Prostate gland (tissue), 2 donors: Measurements from ENCODE around the gene LIX1L. TPM values are rescaled to one million over a fixed set of nuclear protein-coding genes. Genes with fewer than 3 reads are reported as not detected.

ENCODE experiments used
- DNase-seq: peaks from one replicate; pipeline ENCODE4 v3.0.0-alpha.2; 2019; ENCODE audit warnings: low spot score
- H3K27ac ChIP-seq, 2 donors: fragments of 200-600 bp; sonication (generic); 2 replicates each; pipeline ENCODE4 v1.5.1; 2017 to 2019
- H3K27me3 ChIP-seq: fragments of 200-600 bp; sonication (generic); replicated peaks from 2 replicates; pipeline ENCODE4 v1.5.1; 2019; ENCODE audit not compliant: insufficient read depth
- H3K36me3 ChIP-seq, 2 donors: fragments of 200-600 bp; sonication (generic); 1 replicate in 1 of 2; 2 replicates in 1 of 2; pipeline versions ENCODE4 v1.5.1 to v1.8.1; 2017 to 2019
- H3K4me1 ChIP-seq: fragments of 200-600 bp; sonication (generic); replicated peaks from 2 replicates; pipeline ENCODE4 v1.5.1; 2019
- H3K4me3 ChIP-seq, 2 donors: fragments of 200-600 bp; sonication (generic); 2 replicates each; pipeline ENCODE4 v1.5.1; 2017 to 2019
- H3K9me3 ChIP-seq: fragments of 200-600 bp; sonication (generic); 2 replicates; pipeline ENCODE4 v1.5.1; 2017
- POLR2A ChIP-seq: fragments of 450-650 bp; IDR thresholded peaks from one replicate; pipeline ENCODE4 v1.6.1; 2016; ENCODE audit warnings: antibody characterized with exemption, mild to moderate bottlenecking
- POLR2AphosphoS5 ChIP-seq: sonication (generic); formaldehyde crosslinking; IDR thresholded peaks from one replicate; pipeline ENCODE4 v1.6.1; 2017; ENCODE audit warnings: antibody characterized with exemption
- WGBS: methylation state at CpG from one replicate; pipeline ENCODE4 v1.1.5; 2018; 5-methylcytosine and 5-hydroxymethylcytosine counted together
- intact Hi-C: fragments of 100-400 bp; cut with DNase I; formaldehyde crosslinking; loops from one replicate; pipeline ENCODE4 v1.14.2; 2022
- total RNA-seq, 2 donors: library from RNA; depleted of rRNA; stranded (reverse); fragments of >200 nt; gene quantifications; one replicate each; pipeline ENCODE4 v1.1.0, GENCODE V29; 2016
- TF ChIP-seq, protein P1 (sequence below), 4 experiments: fragments of 200-600 bp in 2 of 4; fragments of 450-650 bp in 2 of 4; sonication (generic) in 2 of 4; IDR thresholded peaks; 1 replicate in 3 of 4; 2 replicates in 1 of 4; pipeline ENCODE4 v1.5.1; 2016 to 2019; ENCODE audit warnings: antibody characterized with exemption in 4 of 4, mild to moderate bottlenecking in 2 of 4, moderate library complexity in 2 of 4

Gene LIX1L
- total RNA-seq, 2 donors from 2014 or later = 30.0 to 31.8 TPM

DNA sequence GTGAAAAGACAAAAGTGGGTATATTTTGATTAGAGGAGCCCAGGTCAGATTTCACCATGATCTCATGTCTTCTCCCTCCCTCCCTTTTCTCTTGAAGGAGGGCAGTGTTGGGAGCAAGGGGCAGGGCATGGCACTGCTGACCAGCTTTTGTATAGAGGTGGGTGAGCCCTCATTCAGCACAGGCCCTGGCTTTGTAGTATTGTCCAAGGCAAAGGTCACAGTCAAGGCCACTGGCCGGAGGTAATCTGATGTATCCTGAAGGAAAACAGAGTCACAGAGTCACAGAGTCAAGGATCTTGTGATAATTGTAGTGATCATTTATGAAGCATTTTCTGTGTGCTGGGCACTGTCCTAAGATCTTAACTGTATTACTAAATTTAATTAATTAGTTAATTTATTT is 59.8 kb downstream of the LIX1L start:
- no peaks in the 10 kb centered on the region for H3K36me3 ChIP-seq
- no peak for DNase-seq
- no peaks in the 10 kb centered on the region for H3K9me3 ChIP-seq
- H3K4me3 ChIP-seq = no peak overlapping the region
- TF ChIP-seq POLR2A (no peak), POLR2AphosphoS5 (no peak)
- TF ChIP-seq, protein P1, sequence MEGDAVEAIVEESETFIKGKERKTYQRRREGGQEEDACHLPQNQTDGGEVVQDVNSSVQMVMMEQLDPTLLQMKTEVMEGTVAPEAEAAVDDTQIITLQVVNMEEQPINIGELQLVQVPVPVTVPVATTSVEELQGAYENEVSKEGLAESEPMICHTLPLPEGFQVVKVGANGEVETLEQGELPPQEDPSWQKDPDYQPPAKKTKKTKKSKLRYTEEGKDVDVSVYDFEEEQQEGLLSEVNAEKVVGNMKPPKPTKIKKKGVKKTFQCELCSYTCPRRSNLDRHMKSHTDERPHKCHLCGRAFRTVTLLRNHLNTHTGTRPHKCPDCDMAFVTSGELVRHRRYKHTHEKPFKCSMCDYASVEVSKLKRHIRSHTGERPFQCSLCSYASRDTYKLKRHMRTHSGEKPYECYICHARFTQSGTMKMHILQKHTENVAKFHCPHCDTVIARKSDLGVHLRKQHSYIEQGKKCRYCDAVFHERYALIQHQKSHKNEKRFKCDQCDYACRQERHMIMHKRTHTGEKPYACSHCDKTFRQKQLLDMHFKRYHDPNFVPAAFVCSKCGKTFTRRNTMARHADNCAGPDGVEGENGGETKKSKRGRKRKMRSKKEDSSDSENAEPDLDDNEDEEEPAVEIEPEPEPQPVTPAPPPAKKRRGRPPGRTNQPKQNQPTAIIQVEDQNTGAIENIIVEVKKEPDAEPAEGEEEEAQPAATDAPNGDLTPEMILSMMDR (IDR thresholded peaks at IDR 0.05) = no peak
- 96% methylated on average over 1 of the region's 1 CpG for WGBS
- H3K27me3 ChIP-seq = no peaks in the 10 kb centered on the region
- intact Hi-C loops = no loop called here
- H3K4me1 ChIP-seq = peaks cover 3% of the 10 kb centered on the region
- no peak overlapping the region for H3K27ac ChIP-seq

DNA sequence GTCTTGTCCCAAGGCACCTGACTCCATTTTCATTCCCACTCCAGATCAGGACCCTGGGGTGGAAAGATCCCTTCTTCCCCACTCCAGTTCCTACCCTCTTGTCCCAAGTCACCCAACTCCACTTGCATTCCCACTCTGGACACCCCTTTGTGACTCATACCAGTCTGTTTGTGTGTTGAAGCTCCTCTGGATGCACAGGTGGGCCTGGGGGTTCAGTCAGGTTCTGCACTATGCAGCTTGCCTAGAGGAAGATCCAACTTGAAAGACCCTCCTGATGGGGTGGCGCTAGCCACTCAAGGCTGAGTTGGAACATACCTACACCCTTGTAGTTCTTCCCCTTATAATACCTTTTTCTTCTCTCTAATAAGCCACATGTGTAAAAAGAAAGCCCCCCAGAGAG is 62.3 kb downstream of the LIX1L start:
- DNase-seq = no peak
- no peak overlapping the region for H3K27ac ChIP-seq
- no peaks in the 10 kb centered on the region for H3K9me3 ChIP-seq
- H3K36me3 ChIP-seq = no peaks in the 10 kb centered on the region
- H3K4me1 ChIP-seq = peaks cover 14% of the 10 kb centered on the region
- TF ChIP-seq, protein P1 (IDR thresholded peaks at IDR 0.05) = no peak
- TF ChIP-seq POLR2AphosphoS5 (no peak), POLR2A (no peak)
- no peaks in the 10 kb centered on the region for H3K27me3 ChIP-seq
- H3K4me3 ChIP-seq = no peak overlapping the region
- intact Hi-C loops = no loop called here
- 100% methylated on average over 1 of the region's 1 CpG for WGBS

DNA sequence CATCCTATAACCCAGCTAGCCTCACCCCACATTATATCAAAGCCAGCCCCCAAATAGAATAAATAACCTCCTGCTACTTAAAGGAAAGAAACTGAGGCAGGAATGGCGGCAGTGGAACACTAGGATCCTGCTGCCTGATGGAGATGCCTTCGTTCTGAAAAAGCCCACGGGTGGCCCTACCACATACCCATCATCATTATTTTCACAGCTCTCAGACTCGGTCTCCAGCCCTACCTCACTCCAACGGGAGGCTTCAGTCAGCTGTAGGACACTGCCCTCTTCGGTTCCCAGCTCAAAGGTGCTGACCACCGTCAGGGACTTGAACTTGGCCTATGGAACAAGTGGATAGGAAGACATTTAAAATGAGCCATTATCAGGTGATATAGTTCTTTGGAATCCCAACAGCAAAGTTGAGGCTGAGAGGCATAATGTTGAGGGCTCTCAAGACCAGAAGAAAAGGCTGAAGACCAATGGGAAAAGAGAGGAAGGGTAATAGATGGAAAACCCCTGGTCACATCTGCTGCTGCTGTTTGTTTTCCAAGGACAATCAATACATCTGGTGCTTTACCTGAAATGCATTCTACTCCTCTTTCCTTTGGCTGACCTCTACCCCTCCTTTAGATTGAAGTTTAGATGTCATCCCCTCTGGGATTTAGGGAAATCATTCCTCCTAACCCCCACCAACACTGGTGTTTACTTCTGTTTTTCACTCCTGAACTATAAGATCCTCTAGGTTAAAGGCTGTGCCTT is 64.3 kb downstream of the LIX1L start:
- DNase-seq = no peak
- no peaks in the 10 kb centered on the region for H3K36me3 ChIP-seq
- H3K27ac ChIP-seq = peak overlapping the region; percentile 97 to 98

DNA sequence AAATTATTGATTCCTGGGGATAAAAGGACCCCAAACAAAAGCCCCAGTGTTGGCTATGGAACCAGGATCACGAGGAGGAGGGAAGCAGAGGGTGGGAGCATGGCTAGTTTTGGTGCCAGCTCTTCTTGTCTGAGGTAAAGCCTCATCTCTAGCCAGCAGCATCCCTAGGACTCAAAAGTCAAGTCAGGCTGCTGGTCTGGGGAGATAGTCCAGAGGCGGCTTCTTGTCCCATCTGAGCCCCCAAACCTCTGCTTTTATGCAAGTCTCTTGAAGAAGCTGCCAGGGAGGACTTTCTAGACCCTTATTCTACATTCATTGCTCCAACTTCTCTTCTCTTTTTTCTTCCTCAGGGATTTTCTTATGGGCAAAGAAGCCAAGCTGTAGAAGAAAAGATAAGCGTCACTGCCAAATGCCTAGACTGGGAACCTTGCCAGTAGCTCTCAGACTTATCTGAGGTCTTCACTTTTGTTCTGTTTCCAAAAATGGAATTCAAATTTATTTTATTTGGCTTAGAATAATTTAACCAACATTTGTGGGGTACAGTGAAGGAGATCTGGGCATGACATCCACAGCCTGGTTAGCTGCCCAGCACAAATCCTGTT is 65.2 kb downstream of the LIX1L start:
- Histone ChIP-seq H3K9me3 (no peaks in the 10 kb centered on the region), H3K4me1 (peaks cover 18% of the 10 kb centered on the region), H3K27me3 (no peaks in the 10 kb centered on the region), H3K27ac (peak overlapping the region; percentile 97 to 98), H3K4me3 (no peak overlapping the region), H3K36me3 (no peaks in the 10 kb centered on the region)
- 27% methylated on average over 3 of the region's 3 CpGs for WGBS
- DNase-seq = peak; percentile 51
- intact Hi-C loops = loop anchor here (1.0 to 5.0 kb wide), 2 partner anchors 18 to 125 kb away; partner anchors contain the start of gene ITGA10
- TF ChIP-seq POLR2AphosphoS5 = no peak
- TF ChIP-seq POLR2A = peak; percentile 4

More for the DNA sequence above, 64.3 kb downstream of the LIX1L start:
- 87% methylated on average over 7 of the region's 7 CpGs for WGBS
- H3K9me3 ChIP-seq = no peaks in the 10 kb centered on the region
- no peaks in the 10 kb centered on the region for H3K27me3 ChIP-seq
- H3K4me1 ChIP-seq = peaks cover 18% of the 10 kb centered on the region
- TF ChIP-seq POLR2A = no peak
- TF ChIP-seq, protein P1 (IDR thresholded peaks at IDR 0.05) = no peak
- TF ChIP-seq POLR2AphosphoS5 = no peak
- no peak overlapping the region for H3K4me3 ChIP-seq
- intact Hi-C loops = loop anchor here (5.0 kb wide), 1 partner anchor 124 kb away; no protein-coding TSS in a partner anchor

DNA sequence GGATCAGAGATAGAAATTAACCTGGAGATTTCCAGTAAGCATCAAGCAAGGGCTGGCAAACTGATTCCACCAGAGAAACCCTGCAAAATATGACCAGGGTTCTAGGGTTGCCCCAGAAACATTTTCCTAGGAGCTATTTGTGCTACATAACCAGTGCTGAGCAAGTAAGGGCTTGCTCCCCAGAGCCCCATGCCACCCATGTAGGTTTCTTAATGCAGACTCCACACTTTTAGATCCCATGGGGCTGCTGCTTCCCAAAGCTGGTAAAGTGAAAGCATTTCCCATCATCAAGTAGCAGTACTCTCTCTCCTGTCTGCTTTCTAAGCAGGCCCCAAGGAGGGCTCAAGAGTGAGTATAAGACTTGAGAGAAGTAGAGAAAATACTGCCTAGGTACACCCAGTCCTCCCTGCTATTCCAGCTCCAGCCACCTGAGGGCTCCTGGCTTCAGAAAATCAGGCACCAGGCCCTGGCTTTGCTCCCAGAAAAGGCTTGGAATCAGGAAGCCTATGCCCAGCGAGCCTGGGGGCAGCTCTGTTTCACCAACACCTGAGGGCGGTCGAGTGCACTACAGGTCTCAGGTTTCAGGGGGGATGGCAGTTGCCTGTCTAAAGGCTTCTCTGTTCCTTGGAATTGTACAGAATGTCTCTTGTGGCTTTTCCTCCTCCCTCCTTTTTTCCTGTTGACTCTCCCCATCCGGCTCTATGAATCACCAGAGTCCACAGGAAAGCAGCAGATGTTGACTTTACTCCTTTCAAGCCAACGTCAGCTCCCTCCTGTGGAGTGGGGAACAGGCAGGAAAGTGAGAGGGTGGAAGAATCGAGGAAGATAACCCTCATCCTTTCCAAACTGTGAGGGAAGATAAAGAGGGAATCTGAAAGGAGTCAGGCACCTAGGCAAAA is 66.0 kb downstream of the LIX1L start:
- no peaks in the 10 kb centered on the region for H3K36me3 ChIP-seq
- H3K9me3 ChIP-seq = no peaks in the 10 kb centered on the region
- H3K4me1 ChIP-seq = peaks cover 18% of the 10 kb centered on the region
- peak overlapping the region in 1 of 2 donors; percentile 22 for H3K4me3 ChIP-seq
- peak; percentile 99 for DNase-seq
- TF ChIP-seq POLR2AphosphoS5 (peak; percentile 99), POLR2A (peak; percentile 37)
- TF ChIP-seq, protein P1 (IDR thresholded peaks at IDR 0.05) = peak; percentile 93 to 99 (median 97)
- WGBS = 2% methylated on average over 6 of the region's 6 CpGs
- no peaks in the 10 kb centered on the region for H3K27me3 ChIP-seq
- intact Hi-C loops = loop anchor here (1.0 to 5.0 kb wide), 2 partner anchors 18 to 125 kb away; partner anchors contain the start of gene ITGA10
- H3K27ac ChIP-seq = peak overlapping the region; percentile 97 to 98
